ENCODE data around the gene TCP11X1.
"Not testable (repeated sequence)": the region's sequence is repeated elsewhere in the genome, so short reads cannot be mapped to it uniquely, and the experiment has no call there.

Gene TCP11X1

DNA sequence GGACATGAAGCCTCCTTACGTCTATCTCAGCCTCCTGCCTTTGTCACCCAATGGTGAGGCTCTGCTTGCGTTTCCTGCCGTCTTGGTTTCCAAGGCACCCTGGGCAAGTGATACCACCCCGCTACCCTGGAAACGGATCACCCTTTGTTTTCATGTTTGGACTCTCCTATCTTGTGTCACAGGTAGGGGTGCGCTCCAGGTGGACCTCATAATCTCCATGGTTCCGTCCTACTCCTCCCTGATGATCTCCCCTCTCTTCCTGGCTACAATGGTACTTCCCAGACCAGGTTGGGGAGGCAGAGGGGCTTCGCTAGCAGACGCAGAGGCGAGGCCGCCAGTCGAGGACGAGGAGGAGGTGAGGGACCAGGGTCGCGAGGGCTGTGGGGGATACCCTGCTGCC is at the start of gene TCP11X1:
TSS of gene TCP11X1 (plus strand) at position 316 of the 400 bp plus-strand sequence.
- DNase-seq (ENCODE audit: low read depth): not testable (repeated sequence)

DNA sequence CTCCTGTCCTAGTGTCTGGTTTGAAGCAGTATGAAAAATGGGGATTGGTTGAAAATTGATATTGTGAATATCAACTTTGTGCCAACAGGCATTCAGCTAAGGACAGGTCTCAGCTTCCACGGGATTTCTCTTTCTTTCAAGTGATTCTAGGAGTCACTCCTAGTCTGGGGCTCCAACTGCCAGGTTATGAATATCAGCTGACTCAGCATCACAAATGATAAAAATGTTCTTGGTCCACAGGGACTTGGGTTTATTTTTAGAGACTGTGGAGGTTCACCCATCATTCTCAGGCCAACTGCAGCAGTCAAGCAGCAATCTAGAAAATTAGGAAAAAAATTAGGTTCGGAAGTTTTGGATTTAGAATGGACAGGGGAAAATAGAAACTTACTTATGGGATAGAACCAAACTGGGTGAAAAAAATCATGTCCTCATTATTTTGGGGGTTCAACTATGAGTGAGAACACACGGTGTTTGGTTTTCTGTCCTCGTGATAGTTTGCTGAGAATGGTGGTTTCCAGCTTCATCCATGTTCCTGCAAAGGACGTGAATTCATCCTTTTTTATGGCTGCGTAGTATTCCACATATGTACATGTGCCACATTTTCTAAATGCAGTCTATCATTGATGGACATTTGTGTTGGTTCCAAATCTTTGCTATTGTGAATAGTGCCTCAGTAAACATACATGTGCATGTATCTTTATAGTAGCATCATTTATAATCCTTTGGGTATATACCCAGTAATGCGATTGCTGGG is 29.0 kb upstream of the TCP11X1 start:
- DNase-seq (ENCODE audit: low read depth): no peak

DNA sequence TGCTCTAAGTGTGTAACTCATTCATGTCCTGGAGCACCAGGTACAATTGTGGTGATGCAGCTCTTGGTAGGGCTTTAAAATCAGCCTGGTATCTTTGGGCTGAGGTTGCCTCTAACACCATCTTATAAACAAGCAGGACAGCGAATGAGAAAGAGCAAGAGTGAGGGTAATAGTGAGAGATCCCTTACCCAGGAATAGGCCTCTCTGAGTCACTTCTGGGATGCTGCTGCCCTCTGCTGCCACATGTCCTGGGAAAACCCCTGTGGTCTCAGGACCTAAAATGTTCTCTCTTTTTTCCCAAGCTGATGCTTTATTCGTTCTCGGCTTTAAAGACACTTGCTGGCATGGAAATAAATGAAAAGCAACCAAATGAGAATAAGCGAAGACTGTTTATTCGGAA is 7.2 kb upstream of the TCP11X1 start:
- DNase-seq (ENCODE audit: low read depth): not testable (repeated sequence)

DNA sequence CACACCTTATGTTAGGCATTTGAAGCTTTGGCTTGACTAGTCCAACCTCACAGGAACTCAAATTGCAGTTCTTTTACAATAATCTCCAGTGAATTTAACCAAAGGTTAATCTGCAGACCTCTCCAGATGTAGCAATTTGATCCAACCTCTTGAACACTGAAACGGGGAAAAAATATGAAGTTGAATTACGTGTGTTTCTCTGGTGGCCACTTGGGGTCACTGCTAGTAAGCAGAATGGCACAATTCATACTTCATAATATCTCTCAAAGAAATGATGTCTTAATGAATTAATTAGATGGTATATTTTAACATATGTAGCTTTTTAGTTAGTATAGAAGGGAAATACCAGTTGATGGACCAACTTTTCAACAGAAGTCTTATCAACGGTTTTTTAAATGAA is 1.4 kb downstream of the TCP11X1 start:
- DNase-seq (ENCODE audit: low read depth): not testable (repeated sequence)

DNA sequence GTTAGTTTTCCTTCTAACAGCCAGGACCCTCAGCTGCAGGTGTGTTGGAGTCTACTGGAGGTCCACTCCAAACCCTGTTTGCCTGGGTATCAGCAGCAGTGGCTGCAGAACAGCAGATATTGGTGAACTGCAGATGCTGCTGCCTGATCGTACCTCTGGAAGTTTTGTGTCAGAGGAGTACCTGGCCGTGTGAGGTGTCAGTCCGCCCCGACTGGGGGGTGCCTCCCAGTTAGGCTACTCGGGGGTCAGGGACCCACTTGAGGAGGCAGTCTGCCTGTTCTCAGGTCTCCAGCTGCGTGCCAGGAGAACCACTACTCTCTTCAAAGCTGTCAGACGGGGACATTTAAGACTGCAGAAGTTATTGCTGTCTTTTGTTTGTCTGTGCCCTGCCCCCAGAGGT is 20.6 kb downstream of the TCP11X1 start:
- not testable (repeated sequence) for DNase-seq (ENCODE audit: low read depth)

DNA sequence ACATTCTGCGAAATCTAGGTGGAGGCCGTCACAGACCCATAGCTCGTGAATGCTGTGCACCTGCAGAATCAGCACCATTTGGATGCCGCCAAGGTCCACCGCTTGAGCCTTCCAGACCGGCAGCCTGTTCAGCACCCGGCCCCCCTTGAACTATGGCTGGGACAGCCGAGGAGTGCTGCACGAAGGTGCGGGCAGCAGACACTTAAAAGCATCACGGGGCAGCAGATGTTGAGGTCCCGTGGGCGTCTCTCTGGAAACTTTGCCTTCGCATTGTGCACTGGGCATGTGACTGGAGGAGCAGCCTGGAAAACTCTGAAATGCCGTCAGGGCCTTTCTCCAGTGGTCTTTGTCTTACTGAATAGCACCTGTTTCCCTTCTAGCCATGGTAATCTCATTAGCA is 25.2 kb downstream of the TCP11X1 start:
- not testable (repeated sequence) for DNase-seq (ENCODE audit: low read depth)

DNA sequence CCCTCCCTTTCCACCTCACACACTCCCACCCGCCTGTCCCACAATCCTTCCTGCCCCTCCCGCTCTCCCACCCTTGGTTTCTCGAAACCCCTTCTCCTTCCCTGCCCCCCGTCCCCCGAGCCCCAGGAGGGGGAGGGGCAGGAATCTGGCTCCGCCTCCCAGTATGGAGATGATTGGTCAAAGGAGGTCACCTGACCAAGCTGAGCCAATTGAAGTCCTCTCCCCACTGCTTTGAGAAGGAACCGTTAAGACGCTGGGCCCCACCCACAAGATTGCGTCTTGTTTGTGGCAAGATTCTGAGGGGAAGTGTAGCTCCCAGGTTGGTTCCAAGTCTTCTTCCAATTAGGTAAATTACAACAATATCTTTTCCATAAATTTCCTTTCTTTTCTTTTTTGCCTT is 31.8 kb downstream of the TCP11X1 start, which contains the start of gene NXF2:
TSS of gene NXF2 (plus strand) at position 275 of the 400 bp plus-strand sequence. CDS start 59,912 bp downstream, outside the sequence.
- DNase-seq (ENCODE audit: low read depth): not testable (repeated sequence)

DNA sequence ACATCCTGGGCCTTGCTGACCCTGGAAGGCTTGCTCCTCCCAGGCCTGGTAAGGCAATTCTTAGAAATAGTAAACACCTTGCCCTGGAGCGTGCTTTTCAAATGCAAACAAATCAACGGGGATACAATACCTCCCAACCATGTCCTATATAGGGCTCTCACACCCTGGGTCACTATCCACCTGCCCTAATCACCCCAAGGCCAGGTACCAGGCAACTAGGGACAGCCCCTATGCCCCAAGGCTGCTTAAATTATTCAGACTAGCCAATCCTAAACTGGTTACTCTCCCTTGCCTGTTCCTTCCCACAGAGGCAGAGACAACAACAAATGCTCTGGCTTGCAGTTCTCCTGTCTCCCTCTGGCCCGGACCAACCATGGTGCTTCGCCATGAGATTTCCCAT is 57.1 kb downstream of the TCP11X1 start:
- not testable (repeated sequence) for DNase-seq (ENCODE audit: low read depth)
